Spleen (tissue), 11 donors: ENCODE results near the gene PAOX. TPM values are rescaled to one million over a fixed set of nuclear protein-coding genes. Genes with fewer than 3 reads are reported as not detected.
A peak's percentile ranks its signal among the peaks of the same experiment; 100 is the strongest.
"Not testable (repeated sequence)": the region's sequence is repeated elsewhere in the genome, so short reads cannot be mapped to it uniquely, and the experiment has no call there.

Source experiments
- DNase-seq: peaks from one replicate; pipeline ENCODE4 v3.0.0-alpha.2; 2020
- H3K27ac ChIP-seq, 8 donors: fragments of 200-600 bp; sonication (generic) in 7 of 8; 1 replicate in 4 of 8; 2 replicates in 4 of 8; pipeline versions ENCODE4 v1.5.0 to v1.8.0; 2016 to 2021; ENCODE audit warnings: inconsistent platforms in 4 of 8, mild to moderate bottlenecking in 4 of 8, moderate library complexity in 1 of 8
- H3K27me3 ChIP-seq, 7 donors: fragments of 200-600 bp; sonication (generic) in 6 of 7; replicated peaks in 1 of 7; 1 replicate in 4 of 7; 2 replicates in 3 of 7; pipeline versions ENCODE4 v1.5.0 to v1.8.0; 2016 to 2021; ENCODE audit warnings: inconsistent platforms in 3 of 7, mild to moderate bottlenecking in 1 of 7
- H3K36me3 ChIP-seq, 6 donors: fragments of 200-600 bp; sonication (generic) in 5 of 6; 1 replicate in 4 of 6; 2 replicates in 2 of 6; pipeline versions ENCODE4 v1.5.0 to v1.8.0; 2016 to 2021; ENCODE audit warnings: inconsistent platforms in 2 of 6
- H3K4me1 ChIP-seq, 6 donors: fragments of 200-600 bp; sonication (generic) in 5 of 6; 1 replicate in 3 of 6; 2 replicates in 3 of 6; pipeline versions ENCODE4 v1.5.0 to v1.8.0; 2016 to 2021; ENCODE audit warnings: inconsistent platforms in 3 of 6
- H3K4me3 ChIP-seq, 8 donors: fragments of 200-600 bp; sonication (generic) in 7 of 8; 1 replicate in 4 of 8; 2 replicates in 4 of 8; pipeline versions ENCODE4 v1.5.0 to v1.8.0; 2016 to 2021; ENCODE audit warnings: inconsistent platforms in 4 of 8, mild to moderate bottlenecking in 4 of 8, moderate library complexity in 2 of 8
- H3K9me3 ChIP-seq, 8 donors: fragments of 200-600 bp; sonication (generic) in 7 of 8; 1 replicate in 4 of 8; 2 replicates in 4 of 8; pipeline versions ENCODE4 v1.5.0 to v1.8.0; 2016 to 2021; ENCODE audit warnings: inconsistent platforms in 4 of 8
- POLR2A ChIP-seq, 3 donors: fragments of 450-650 bp; IDR thresholded peaks; one replicate each; pipeline ENCODE4 v1.5.1; 2017; ENCODE audit warnings: antibody characterized with exemption in 3 of 3, mild to moderate bottlenecking in 1 of 3
- POLR2AphosphoS5 ChIP-seq, 3 donors: sonication (generic); formaldehyde crosslinking; IDR thresholded peaks; one replicate each; pipeline ENCODE4 v1.5.1; 2017; ENCODE audit warnings: antibody characterized with exemption in 3 of 3
- WGBS, 5 donors: extraction: QIAGEN DNeasy Blood & Tissue Kit in 3 of 5; methylation state at CpG; one replicate each; pipeline versions ENCODE4 v1.1.5 to v1.1.7; 2013 to 2018; 5-methylcytosine and 5-hydroxymethylcytosine counted together
- intact Hi-C: fragments of 100-400 bp; cut with DNase I; formaldehyde crosslinking; loops from one replicate; pipeline ENCODE4 v1.15.0; 2023; ENCODE audit warnings: low total_unique reads
- polyA plus RNA-seq, 3 donors: library from polyadenylated mRNA; stranded (reverse); fragments of 200-250 nt; gene quantifications; one replicate each; pipeline ENCODE4 v1.2.1, GENCODE V29; 2013
- total RNA-seq, 7 donors: library from RNA; depleted of rRNA in 3 of 7; stranded (reverse); fragments of >200 nt in 3 of 7; fragmentation: NEBNext Ultra II Directional in 4 of 7; extraction: Animal tissue kit (Norgen Biotek cat#: 25700) in 4 of 7; gene quantifications; one replicate each; pipeline versions ENCODE4 v1.1.0 to v1.2.1, GENCODE V29; 2016 to 2021
- TF ChIP-seq, protein P1 (sequence below), 11 experiments: fragments of 200-600 bp in 7 of 11; fragments of 450-650 bp in 4 of 11; sonication (generic) in 4 of 11; IDR thresholded peaks in 8 of 11; conservative IDR thresholded peaks in 3 of 11; 1 replicate in 7 of 11; 2 replicates in 4 of 11; pipeline versions ENCODE4 v1.4.0 to v1.8.0; 2016 to 2021; ENCODE audit warnings: antibody characterized with exemption in 11 of 11, inconsistent platforms in 4 of 11, mild to moderate bottlenecking in 1 of 11
- donor health status: healthy with polysubstance abuse.
- donor health status: DM: no; HTN: no; CAD: no; lungs with moderate emphysema.
- donor health status: DM: no; HTN: no; CAD: no.
- donor health status: Bipolar disorder and iron deficiency.
- donor health status: healthy.
- donor health status: DM: no; HTN: no; CAD: no.
- donor health status: DM: yes; HTN: yes; CAD: no.

Gene PAOX
- total and polyA plus RNA-seq, 10 donors: 15.4 to 34.0 (median 21.5) TPM

DNA sequence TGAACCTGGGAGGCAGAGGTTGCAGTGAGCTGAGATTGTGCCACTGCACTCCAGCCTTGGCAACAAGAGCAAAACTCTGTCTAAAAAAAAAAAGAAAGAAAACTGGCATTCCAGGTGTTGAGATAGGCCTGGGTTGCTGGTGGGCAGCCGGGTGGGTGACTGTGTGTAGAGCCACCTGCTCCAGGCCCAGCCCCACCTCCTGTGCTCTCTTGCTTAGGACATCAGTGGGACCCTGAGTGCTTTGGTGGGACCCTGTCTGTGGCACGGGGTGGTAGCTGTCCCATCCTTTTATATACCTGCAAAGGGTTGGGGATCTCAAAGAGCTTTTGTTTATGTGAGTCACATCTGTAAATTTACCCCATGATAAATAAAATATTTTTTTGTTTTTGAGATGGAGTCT lies 6.2 kb downstream of the PAOX start:
- peaks cover 0 to 30% (median 5%) of the 10 kb centered on the region in 6 donors for H3K36me3 ChIP-seq
- intact Hi-C loops: no loop called here
- peak; percentile 48 for DNase-seq
- H3K27me3 ChIP-seq: no peaks in the 10 kb centered on the region
- H3K4me1 ChIP-seq: peaks cover 24 to 54% (median 44%) of the 10 kb centered on the region in 6 donors
- 91 to 97% (median 93%) methylated on average over 2 of the region's 2 CpGs for WGBS, 5 donors
- TF ChIP-seq, protein P1, sequence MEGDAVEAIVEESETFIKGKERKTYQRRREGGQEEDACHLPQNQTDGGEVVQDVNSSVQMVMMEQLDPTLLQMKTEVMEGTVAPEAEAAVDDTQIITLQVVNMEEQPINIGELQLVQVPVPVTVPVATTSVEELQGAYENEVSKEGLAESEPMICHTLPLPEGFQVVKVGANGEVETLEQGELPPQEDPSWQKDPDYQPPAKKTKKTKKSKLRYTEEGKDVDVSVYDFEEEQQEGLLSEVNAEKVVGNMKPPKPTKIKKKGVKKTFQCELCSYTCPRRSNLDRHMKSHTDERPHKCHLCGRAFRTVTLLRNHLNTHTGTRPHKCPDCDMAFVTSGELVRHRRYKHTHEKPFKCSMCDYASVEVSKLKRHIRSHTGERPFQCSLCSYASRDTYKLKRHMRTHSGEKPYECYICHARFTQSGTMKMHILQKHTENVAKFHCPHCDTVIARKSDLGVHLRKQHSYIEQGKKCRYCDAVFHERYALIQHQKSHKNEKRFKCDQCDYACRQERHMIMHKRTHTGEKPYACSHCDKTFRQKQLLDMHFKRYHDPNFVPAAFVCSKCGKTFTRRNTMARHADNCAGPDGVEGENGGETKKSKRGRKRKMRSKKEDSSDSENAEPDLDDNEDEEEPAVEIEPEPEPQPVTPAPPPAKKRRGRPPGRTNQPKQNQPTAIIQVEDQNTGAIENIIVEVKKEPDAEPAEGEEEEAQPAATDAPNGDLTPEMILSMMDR (IDR thresholded peaks at IDR 0.05 in 8 of 11, conservative IDR thresholded peaks at IDR 0.05 in 3 of 11): no peak
- TF ChIP-seq POLR2A (IDR thresholded peaks at IDR 0.05): no peak
- TF ChIP-seq POLR2AphosphoS5 (IDR thresholded peaks at IDR 0.05): no peak
- H3K9me3 ChIP-seq: no peaks in the 10 kb centered on the region
- H3K4me3 ChIP-seq: no peak overlapping the region
- H3K27ac ChIP-seq: no peak overlapping the region

DNA sequence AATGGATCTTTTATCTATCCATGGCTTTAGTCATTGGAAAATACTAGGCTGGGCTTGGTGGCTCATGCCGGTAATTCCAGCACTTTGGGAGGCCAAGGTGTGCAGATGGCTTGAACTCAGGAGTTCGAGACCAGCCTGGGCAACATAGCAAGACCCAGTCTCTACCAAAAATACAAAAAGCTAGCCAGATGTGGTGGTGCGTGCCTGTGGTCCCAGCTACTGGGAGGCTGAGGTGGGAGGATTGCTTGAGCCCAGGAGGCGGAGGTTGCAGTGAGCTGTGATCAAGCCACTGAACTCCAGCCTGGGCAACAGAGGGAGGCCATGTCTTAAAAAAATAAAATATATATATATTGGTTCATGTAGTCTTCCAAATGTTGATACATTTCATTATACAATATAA lies 7.9 kb downstream of the PAOX start:
- H3K27me3 ChIP-seq, H3K9me3 ChIP-seq, intact Hi-C loops, H3K4me3 ChIP-seq, H3K27ac ChIP-seq: not testable (repeated sequence)
- peak; percentile 64 for DNase-seq
- Histone ChIP-seq H3K4me1 (peaks cover 20 to 54% (median 44%) of the 10 kb centered on the region in 6 donors), H3K36me3 (peaks cover 0 to 25% (median 5%) of the 10 kb centered on the region in 6 donors)
- 96 to 98% (median 97%) methylated on average over 4 of the region's 4 CpGs for WGBS, 5 donors

DNA sequence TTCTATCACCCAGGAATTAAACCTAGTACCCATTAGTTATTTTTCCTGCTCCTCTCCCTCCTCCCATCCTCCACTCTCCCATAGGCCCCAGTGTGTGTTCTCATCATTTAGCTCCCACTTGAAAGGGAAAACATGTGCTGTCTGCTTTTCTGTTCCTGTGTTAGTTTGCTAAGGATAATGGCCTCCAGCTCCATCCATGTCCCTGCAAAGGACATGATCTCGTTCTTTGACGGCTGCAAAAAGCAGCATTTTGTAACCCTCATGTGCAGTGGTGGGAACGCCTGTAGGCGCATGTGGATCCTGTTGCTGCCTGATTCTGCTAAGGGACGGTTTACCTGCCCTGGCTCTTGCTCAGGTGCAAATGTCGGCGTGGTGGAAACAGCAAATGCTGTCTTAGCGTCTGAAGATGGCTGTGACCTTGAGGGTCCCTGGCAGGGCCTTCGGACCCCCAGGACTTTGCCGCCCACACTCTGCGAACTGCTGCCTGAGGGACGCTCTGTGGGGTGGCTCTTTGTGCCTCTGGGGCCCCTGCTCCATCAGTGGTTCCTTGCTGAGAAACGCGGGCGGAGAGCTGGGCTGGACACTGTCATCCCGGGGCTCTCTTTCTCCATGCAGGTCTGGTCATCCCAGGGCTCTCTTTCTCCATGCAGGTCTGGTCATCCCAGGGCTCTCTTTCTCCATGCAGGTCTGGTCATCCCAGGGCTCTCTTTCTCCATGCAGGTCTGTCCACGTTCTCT lies 9.3 kb downstream of the PAOX start:
- 72 to 86% (median 78%) methylated on average over 12 to 17 of the region's 17 CpGs for WGBS, 5 donors
- H3K27me3 ChIP-seq: no peaks in the 10 kb centered on the region
- peak overlapping the region in 7 of 8 donors; percentile 8 to 70 (median 43) for H3K4me3 ChIP-seq
- peaks cover 24 to 65% (median 56%) of the 10 kb centered on the region in 6 donors for H3K4me1 ChIP-seq
- H3K27ac ChIP-seq: peak overlapping the region; percentile 69 to 94 (median 88)
- peak; percentile 80 for DNase-seq
- peaks cover 0 to 21% (median 5%) of the 10 kb centered on the region in 6 donors for H3K36me3 ChIP-seq
- TF ChIP-seq POLR2AphosphoS5 (IDR thresholded peaks at IDR 0.05) (peak in 1 of 3 donors; percentile 8), POLR2A (IDR thresholded peaks at IDR 0.05) (no peak)
- TF ChIP-seq, protein P1 (IDR thresholded peaks at IDR 0.05 in 8 of 11, conservative IDR thresholded peaks at IDR 0.05 in 3 of 11): no peak
- H3K9me3 ChIP-seq: no peaks in the 10 kb centered on the region
- intact Hi-C loops: no loop called here

DNA sequence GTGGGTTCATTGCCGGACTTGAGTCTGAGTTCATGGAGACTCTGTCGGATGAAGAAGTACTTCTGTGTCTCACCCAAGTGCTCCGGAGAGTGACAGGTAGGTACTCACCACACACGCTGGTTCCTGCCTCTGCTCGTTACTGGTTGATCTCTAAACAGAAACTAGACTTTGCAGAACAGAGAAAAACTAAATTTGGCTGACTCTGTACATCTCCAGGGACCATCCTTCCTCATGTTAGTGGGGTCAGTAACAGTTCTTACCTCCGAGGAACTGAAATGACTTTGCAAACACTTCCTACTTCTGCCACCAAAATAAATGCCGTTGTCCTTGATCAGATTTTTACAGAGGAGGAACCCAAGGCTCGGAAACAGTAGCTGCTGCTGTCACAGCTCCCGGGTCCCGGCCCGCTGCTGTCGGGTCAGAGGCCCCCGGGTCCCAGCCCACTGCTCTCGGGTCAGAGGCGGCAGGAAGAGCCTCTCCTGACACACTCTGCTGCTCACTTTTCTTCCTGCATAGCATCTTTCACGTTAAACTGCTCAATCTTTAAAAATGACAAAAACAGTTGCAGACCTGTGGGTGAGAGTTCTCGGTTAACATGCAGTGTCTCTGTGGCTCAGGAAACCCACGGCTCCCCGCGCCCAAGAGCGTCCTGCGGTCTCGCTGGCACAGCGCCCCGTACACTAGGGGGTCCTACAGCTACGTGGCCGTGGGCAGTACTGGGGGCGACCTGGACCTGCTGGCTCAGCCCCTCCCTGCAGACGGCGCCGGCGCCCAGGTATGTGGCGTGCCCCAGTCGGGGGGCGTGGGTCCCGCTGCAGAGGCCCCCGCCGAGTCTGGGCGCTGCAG lies 10.1 kb downstream of the PAOX start:
- peak overlapping the region; percentile 69 to 94 (median 88) for H3K27ac ChIP-seq
- H3K27me3 ChIP-seq: no peaks in the 10 kb centered on the region
- H3K9me3 ChIP-seq: no peaks in the 10 kb centered on the region
- DNase-seq: peak; percentile 91
- H3K4me3 ChIP-seq: peak overlapping the region; percentile 20 to 70 (median 44)
- peaks cover 0 to 14% (median 3%) of the 10 kb centered on the region in 6 donors for H3K36me3 ChIP-seq
- whole genome bisulfite sequencing, 5 donors: 35 to 49% (median 38%) methylated on average over 39 of the region's 39 CpGs
- intact Hi-C loops: no loop called here
- peaks cover 24 to 70% (median 60%) of the 10 kb centered on the region in 6 donors for H3K4me1 ChIP-seq
- peak; percentile 59 to 77 (median 72) for TF ChIP-seq POLR2AphosphoS5 (IDR thresholded peaks at IDR 0.05)
- TF ChIP-seq POLR2A (IDR thresholded peaks at IDR 0.05): peak in 1 of 3 donors; percentile 65
- TF ChIP-seq, protein P1 (IDR thresholded peaks at IDR 0.05 in 8 of 11, conservative IDR thresholded peaks at IDR 0.05 in 3 of 11): peak in 6 of 11 experiments; percentile 10 to 49 (median 22)
